HEK293 (cell line): Measurements from ENCODE around the gene JUND.
A peak's percentile ranks its signal among the peaks of the same experiment; 100 is the strongest.

Experiments used
- KLF8 ChIP-seq: fragments of 450-650 bp; formaldehyde crosslinking; IDR thresholded peaks from 2 replicates; pipeline ENCODE4 v1.5.1; 2016; ENCODE audit warnings: missing biosample characterization, missing genetic modification characterization
- MZF1 ChIP-seq: fragments of 450-650 bp; formaldehyde crosslinking; IDR thresholded peaks from 2 replicates; pipeline ENCODE4 v1.5.1; 2017; ENCODE audit warnings: missing biosample characterization, missing genetic modification characterization, borderline replicate concordance
- RBAK ChIP-seq: fragments of 450-650 bp; formaldehyde crosslinking; IDR thresholded peaks from 2 replicates; pipeline ENCODE4 v1.5.1; 2016; ENCODE audit warnings: missing biosample characterization, missing genetic modification characterization
- YY1 ChIP-seq: fragments of 450-650 bp; formaldehyde crosslinking; IDR thresholded peaks from 2 replicates; pipeline ENCODE4 v1.5.1; 2018; ENCODE audit warnings: missing biosample characterization, missing genetic modification characterization
- ZBTB11 ChIP-seq: fragments of 450-650 bp; formaldehyde crosslinking; conservative IDR thresholded peaks from 2 replicates; pipeline ENCODE4 v1.5.1; 2016; ENCODE audit warnings: low read depth, missing biosample characterization, missing genetic modification characterization
- ZBTB26 ChIP-seq: fragments of 450-650 bp; formaldehyde crosslinking; optimal IDR thresholded peaks from 2 replicates; pipeline ENCODE3; 2016; ENCODE audit warnings: missing biosample characterization, mild to moderate bottlenecking, missing genetic modification characterization
- ZBTB48 ChIP-seq: fragments of 450-650 bp; formaldehyde crosslinking; IDR thresholded peaks from 2 replicates; pipeline ENCODE4 v1.5.1; 2016; ENCODE audit warnings: missing biosample characterization, missing genetic modification characterization
- ZBTB49 ChIP-seq: fragments of 450-650 bp; formaldehyde crosslinking; IDR thresholded peaks from 2 replicates; pipeline ENCODE4 v1.5.1; 2016; ENCODE audit warnings: missing biosample characterization, missing genetic modification characterization, low read depth
- ZFP37 ChIP-seq: fragments of 450-650 bp; formaldehyde crosslinking; IDR thresholded peaks from 2 replicates; pipeline ENCODE4 v1.5.1; 2016; ENCODE audit warnings: missing biosample characterization, missing genetic modification characterization
- ZNF114 ChIP-seq: fragments of 450-650 bp; formaldehyde crosslinking; IDR thresholded peaks from 2 replicates; pipeline ENCODE4 v1.5.0; 2017; ENCODE audit warnings: missing biosample characterization, missing genetic modification characterization
- ZNF140 ChIP-seq: fragments of 450-650 bp; formaldehyde crosslinking; IDR thresholded peaks from 2 replicates; pipeline ENCODE4 v1.5.1; 2016; ENCODE audit warnings: missing biosample characterization, missing genetic modification characterization
- ZNF146 ChIP-seq: fragments of 450-650 bp; formaldehyde crosslinking; IDR thresholded peaks from 2 replicates; pipeline ENCODE4 v1.5.1; 2016; ENCODE audit warnings: missing biosample characterization, missing genetic modification characterization
- ZNF184 ChIP-seq: fragments of 450-650 bp; IDR thresholded peaks from 2 replicates; pipeline ENCODE4 v1.5.1; 2018; ENCODE audit warnings: missing biosample characterization, mild to moderate bottlenecking, missing genetic modification characterization
- ZNF2 ChIP-seq: fragments of 450-650 bp; formaldehyde crosslinking; IDR thresholded peaks from 2 replicates; pipeline ENCODE4 v1.5.1; 2016; ENCODE audit warnings: missing biosample characterization, missing genetic modification characterization
- ZNF280C ChIP-seq: fragments of 450-650 bp; formaldehyde crosslinking; IDR thresholded peaks from 2 replicates; pipeline ENCODE4 v1.5.1; 2016; ENCODE audit warnings: missing biosample characterization, missing genetic modification characterization
- ZNF501 ChIP-seq: fragments of 450-650 bp; formaldehyde crosslinking; IDR thresholded peaks from 2 replicates; pipeline ENCODE4 v1.5.1; 2016; ENCODE audit warnings: missing biosample characterization, missing genetic modification characterization
- ZNF514 ChIP-seq: fragments of 450-650 bp; formaldehyde crosslinking; IDR thresholded peaks from 2 replicates; pipeline ENCODE4 v1.5.1; 2016; ENCODE audit warnings: missing biosample characterization, missing genetic modification characterization
- ZNF548 ChIP-seq: fragments of 450-650 bp; formaldehyde crosslinking; IDR thresholded peaks from 2 replicates; pipeline ENCODE4 v1.5.1; 2016; ENCODE audit warnings: missing biosample characterization, missing genetic modification characterization
- ZNF600 ChIP-seq: fragments of 450-650 bp; formaldehyde crosslinking; IDR thresholded peaks from 2 replicates; pipeline ENCODE4 v1.5.1; 2016; ENCODE audit warnings: missing biosample characterization, missing genetic modification characterization
- ZNF670 ChIP-seq: fragments of 450-650 bp; formaldehyde crosslinking; IDR thresholded peaks from 2 replicates; pipeline ENCODE4 v1.5.1; 2016; ENCODE audit warnings: missing biosample characterization, missing genetic modification characterization, low read depth
- ZSCAN30 ChIP-seq: fragments of 450-650 bp; IDR thresholded peaks from 2 replicates; pipeline ENCODE4 v1.5.1; 2018; ENCODE audit warnings: missing biosample characterization, mild to moderate bottlenecking, missing genetic modification characterization, moderate library complexity
- TF ChIP-seq, protein P1 (sequence below): fragments of 450-650 bp; formaldehyde crosslinking; IDR thresholded peaks from 2 replicates; pipeline ENCODE4 v1.5.1; 2016; ENCODE audit warnings: missing biosample characterization, missing genetic modification characterization
- TF ChIP-seq, protein P2 (sequence below): fragments of 450-650 bp; formaldehyde crosslinking; IDR thresholded peaks from 2 replicates; pipeline ENCODE4 v1.5.1; 2017; ENCODE audit warnings: missing biosample characterization, missing genetic modification characterization
- TF ChIP-seq, protein P3 (sequence below): sonication (generic); formaldehyde crosslinking; IDR thresholded peaks from 2 replicates; pipeline ENCODE4 v1.8.1; 2022; ENCODE audit warnings: mild to moderate bottlenecking, moderate library complexity, missing genetic modification reagents
- TF ChIP-seq, protein P4 (sequence below): fragments of 450-650 bp; formaldehyde crosslinking; IDR thresholded peaks from 2 replicates; pipeline ENCODE4 v1.5.1; 2017; ENCODE audit warnings: missing biosample characterization, missing genetic modification characterization

Gene JUND

DNA sequence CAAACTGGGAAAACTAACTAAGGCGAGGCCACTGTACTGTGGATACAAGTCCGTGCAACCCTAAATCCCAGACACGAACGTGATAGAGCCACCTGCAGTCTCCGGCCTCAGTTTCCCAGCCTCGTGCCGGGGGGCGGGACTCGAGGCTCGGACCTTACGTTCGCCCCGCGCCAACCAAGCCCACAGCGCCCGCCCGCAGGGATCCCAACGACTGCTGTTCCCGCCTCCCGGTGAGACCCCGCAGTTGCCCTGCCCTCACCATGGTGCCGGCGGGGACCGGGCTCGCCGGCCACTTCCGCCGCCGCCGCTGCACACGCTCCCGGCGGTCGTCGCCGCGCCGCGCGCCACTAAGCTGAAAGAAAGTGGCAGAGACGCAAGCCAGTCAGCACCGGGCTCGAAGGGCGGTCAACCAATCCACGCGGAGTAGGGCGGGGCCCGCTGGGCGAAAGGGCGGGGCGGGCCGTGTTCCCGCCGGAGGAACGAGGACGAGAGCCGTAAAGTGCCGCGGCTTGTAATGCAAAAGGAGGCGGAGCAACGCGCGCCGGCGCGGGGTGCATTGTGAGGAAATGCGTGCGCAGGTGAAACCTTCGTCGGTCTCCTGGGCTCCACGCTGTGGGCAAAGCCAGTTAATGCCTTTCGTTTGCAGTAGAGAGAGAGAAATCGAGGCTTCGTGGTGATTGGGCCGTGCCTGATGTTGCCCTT is 41.5 kb upstream of the JUND start, which contains the start of gene LSM4 (continued):
- no peak for TF ChIP-seq ZSCAN30 (tag by site-specific recombination)
- peak; percentile 40; the same call in 1 of the 2 replicates for TF ChIP-seq ZNF2
- no peak for TF ChIP-seq ZNF670 (tag by site-specific recombination)
- TF ChIP-seq ZNF140, result no peak
- TF ChIP-seq, protein P1, sequence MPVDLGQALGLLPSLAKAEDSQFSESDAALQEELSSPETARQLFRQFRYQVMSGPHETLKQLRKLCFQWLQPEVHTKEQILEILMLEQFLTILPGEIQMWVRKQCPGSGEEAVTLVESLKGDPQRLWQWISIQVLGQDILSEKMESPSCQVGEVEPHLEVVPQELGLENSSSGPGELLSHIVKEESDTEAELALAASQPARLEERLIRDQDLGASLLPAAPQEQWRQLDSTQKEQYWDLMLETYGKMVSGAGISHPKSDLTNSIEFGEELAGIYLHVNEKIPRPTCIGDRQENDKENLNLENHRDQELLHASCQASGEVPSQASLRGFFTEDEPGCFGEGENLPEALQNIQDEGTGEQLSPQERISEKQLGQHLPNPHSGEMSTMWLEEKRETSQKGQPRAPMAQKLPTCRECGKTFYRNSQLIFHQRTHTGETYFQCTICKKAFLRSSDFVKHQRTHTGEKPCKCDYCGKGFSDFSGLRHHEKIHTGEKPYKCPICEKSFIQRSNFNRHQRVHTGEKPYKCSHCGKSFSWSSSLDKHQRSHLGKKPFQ (tag by site-specific recombination), result peak; percentile 30; the same call in 1 of the 2 replicates
- 0 out of 2 replicates have a peak, but pooled peaks have one; percentile 12 for TF ChIP-seq ZNF184
- TF ChIP-seq, protein P2, sequence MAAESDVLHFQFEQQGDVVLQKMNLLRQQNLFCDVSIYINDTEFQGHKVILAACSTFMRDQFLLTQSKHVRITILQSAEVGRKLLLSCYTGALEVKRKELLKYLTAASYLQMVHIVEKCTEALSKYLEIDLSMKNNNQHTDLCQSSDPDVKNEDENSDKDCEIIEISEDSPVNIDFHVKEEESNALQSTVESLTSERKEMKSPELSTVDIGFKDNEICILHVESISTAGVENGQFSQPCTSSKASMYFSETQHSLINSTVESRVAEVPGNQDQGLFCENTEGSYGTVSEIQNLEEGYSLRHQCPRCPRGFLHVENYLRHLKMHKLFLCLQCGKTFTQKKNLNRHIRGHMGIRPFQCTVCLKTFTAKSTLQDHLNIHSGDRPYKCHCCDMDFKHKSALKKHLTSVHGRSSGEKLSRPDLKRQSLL (tag by site-specific recombination), result peak; percentile 31; the same call in 1 of the 2 replicates
- no peak for TF ChIP-seq ZNF146 (tag by site-specific recombination)
- TF ChIP-seq KLF8 (tag by site-specific recombination), result peak; percentile 70
- no peak for TF ChIP-seq ZNF280C (tag by site-specific recombination)
- no peak for TF ChIP-seq ZFP37
- TF ChIP-seq ZNF501 (tag by site-specific recombination), result no peak
- TF ChIP-seq, protein P3, sequence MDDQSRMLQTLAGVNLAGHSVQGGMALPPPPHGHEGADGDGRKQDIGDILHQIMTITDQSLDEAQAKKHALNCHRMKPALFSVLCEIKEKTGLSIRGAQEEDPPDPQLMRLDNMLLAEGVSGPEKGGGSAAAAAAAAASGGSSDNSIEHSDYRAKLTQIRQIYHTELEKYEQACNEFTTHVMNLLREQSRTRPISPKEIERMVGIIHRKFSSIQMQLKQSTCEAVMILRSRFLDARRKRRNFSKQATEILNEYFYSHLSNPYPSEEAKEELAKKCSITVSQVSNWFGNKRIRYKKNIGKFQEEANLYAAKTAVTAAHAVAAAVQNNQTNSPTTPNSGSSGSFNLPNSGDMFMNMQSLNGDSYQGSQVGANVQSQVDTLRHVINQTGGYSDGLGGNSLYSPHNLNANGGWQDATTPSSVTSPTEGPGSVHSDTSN (CRISPR knock-in tag), result peak; percentile 96
- TF ChIP-seq, protein P4, sequence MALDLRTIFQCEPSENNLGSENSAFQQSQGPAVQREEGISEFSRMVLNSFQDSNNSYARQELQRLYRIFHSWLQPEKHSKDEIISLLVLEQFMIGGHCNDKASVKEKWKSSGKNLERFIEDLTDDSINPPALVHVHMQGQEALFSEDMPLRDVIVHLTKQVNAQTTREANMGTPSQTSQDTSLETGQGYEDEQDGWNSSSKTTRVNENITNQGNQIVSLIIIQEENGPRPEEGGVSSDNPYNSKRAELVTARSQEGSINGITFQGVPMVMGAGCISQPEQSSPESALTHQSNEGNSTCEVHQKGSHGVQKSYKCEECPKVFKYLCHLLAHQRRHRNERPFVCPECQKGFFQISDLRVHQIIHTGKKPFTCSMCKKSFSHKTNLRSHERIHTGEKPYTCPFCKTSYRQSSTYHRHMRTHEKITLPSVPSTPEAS, result no peak
- no peak for TF ChIP-seq ZNF548 (tag by site-specific recombination)
- TF ChIP-seq MZF1 (tag by site-specific recombination), result no peak
- peak; percentile 98 for TF ChIP-seq ZBTB26
- no peak for TF ChIP-seq ZBTB49 (tag by site-specific recombination)
- TF ChIP-seq ZBTB48 (tag by site-specific recombination), result peak; percentile 64; the same call in 1 of the 2 replicates
- TF ChIP-seq RBAK, result no peak
- peak; percentile 85 for TF ChIP-seq ZBTB11 (tag by site-specific recombination)
- TF ChIP-seq ZNF514 (tag by site-specific recombination), result no peak
- TF ChIP-seq YY1 (tag by site-specific recombination), result peak; percentile 33; the same call in 1 of the 2 replicates
- no peak for TF ChIP-seq ZNF114 (tag by site-specific recombination)
- TF ChIP-seq ZNF600, result no peak
